ENCODE measurements around the gene CRKL.

CRKL gene

GRCh38 chr22:20986365-20986764 is 69.2 kb downstream of the CRKL start:
- DNase-seq (no peak), ATAC-seq (replicated peaks) (no peak)
- Mint-ChIP-seq H3K4me3 (no peak overlapping the region), H3K36me3 (ENCODE audit: insufficient read depth) (peaks cover 24% of the 10 kb centered on the region), H3K27me3 (no peaks in the 10 kb centered on the region), H3K27ac (peak overlapping the region in 1 of 2 donors; percentile 15), H3K4me1 (ENCODE audit: low read depth in 2 of 2) (peaks cover 22 to 28% of the 10 kb centered on the region in 2 donors), H3K9me3 (no peaks in the 10 kb centered on the region)

GRCh38 chr22:20987375-20987774 is 70.2 kb downstream of the CRKL start:
- Mint-ChIP-seq H3K27ac (no peak overlapping the region), H3K9me3 (no peaks in the 10 kb centered on the region), H3K36me3 (ENCODE audit: insufficient read depth) (peaks cover 21% of the 10 kb centered on the region), H3K27me3 (no peaks in the 10 kb centered on the region), H3K4me3 (no peak overlapping the region), H3K4me1 (ENCODE audit: low read depth in 2 of 2) (peaks cover 19 to 25% of the 10 kb centered on the region in 2 donors)
- DNase-seq (no peak), ATAC-seq (replicated peaks) (no peak)

GRCh38 chr22:20988573-20989322 is 71.5 kb downstream of the CRKL start:
- Mint-ChIP-seq H3K36me3 (ENCODE audit: insufficient read depth) (peaks cover 18% of the 10 kb centered on the region), H3K4me1 (ENCODE audit: low read depth in 2 of 2) (peaks cover 10 to 13% of the 10 kb centered on the region in 2 donors), H3K4me3 (no peak overlapping the region), H3K27ac (peak overlapping the region; percentile 28 to 30), H3K27me3 (no peaks in the 10 kb centered on the region), H3K9me3 (no peaks in the 10 kb centered on the region)
- DNase-seq: no peak
- no peak for ATAC-seq (replicated peaks)

- H3K9me3 Mint-ChIP-seq: no peaks in the 10 kb centered on the region
- peaks cover 7 to 8% of the 10 kb centered on the region in 2 donors for H3K4me1 Mint-ChIP-seq (ENCODE audit: low read depth in 2 of 2)
- DNase-seq (no peak), ATAC-seq (replicated peaks) (no peak)
- H3K27me3 Mint-ChIP-seq: no peaks in the 10 kb centered on the region
- peaks cover 18% of the 10 kb centered on the region for H3K36me3 Mint-ChIP-seq (ENCODE audit: insufficient read depth)
- peak overlapping the region; percentile 28 to 30 for H3K27ac Mint-ChIP-seq
- no peak overlapping the region for H3K4me3 Mint-ChIP-seq
These were observed 72.3 kb downstream of the CRKL start for GRCh38 chr22:20989323-20990138.

- Mint-ChIP-seq H3K27ac (no peak overlapping the region), H3K4me1 (ENCODE audit: low read depth in 2 of 2) (peaks cover 7 to 8% of the 10 kb centered on the region in 2 donors), H3K36me3 (ENCODE audit: insufficient read depth) (peaks cover 21% of the 10 kb centered on the region), H3K9me3 (no peaks in the 10 kb centered on the region), H3K4me3 (no peak overlapping the region), H3K27me3 (no peaks in the 10 kb centered on the region)
- ATAC-seq (replicated peaks) (no peak), DNase-seq (no peak)
These were observed 73.3 kb downstream of the CRKL start for GRCh38 chr22:20990184-20991180.

GRCh38 chr22:20991252-20992055 is 74.2 kb downstream of the CRKL start:
- peaks cover 7 to 8% of the 10 kb centered on the region in 2 donors for H3K4me1 Mint-ChIP-seq (ENCODE audit: low read depth in 2 of 2)
- H3K9me3 Mint-ChIP-seq: no peaks in the 10 kb centered on the region
- no peak overlapping the region for H3K27ac Mint-ChIP-seq
- H3K27me3 Mint-ChIP-seq: no peaks in the 10 kb centered on the region
- H3K4me3 Mint-ChIP-seq: no peak overlapping the region
- no peak for DNase-seq
- ATAC-seq (replicated peaks): no peak
- peaks cover 26% of the 10 kb centered on the region for H3K36me3 Mint-ChIP-seq (ENCODE audit: insufficient read depth)

- DNase-seq (no peak), ATAC-seq (replicated peaks) (no peak)
- Mint-ChIP-seq H3K4me3 (no peak overlapping the region), H3K27ac (no peak overlapping the region), H3K27me3 (no peaks in the 10 kb centered on the region), H3K4me1 (ENCODE audit: low read depth in 2 of 2) (peaks cover 7 to 8% of the 10 kb centered on the region in 2 donors), H3K36me3 (ENCODE audit: insufficient read depth) (peaks cover 24% of the 10 kb centered on the region), H3K9me3 (no peaks in the 10 kb centered on the region)
These were observed 74.8 kb downstream of the CRKL start for GRCh38 chr22:20992056-20992442.

- H3K36me3 Mint-ChIP-seq (ENCODE audit: insufficient read depth): peaks cover 26% of the 10 kb centered on the region
- ATAC-seq (replicated peaks): no peak
- DNase-seq: no peak
- H3K4me3 Mint-ChIP-seq: no peak overlapping the region
- no peaks in the 10 kb centered on the region for H3K9me3 Mint-ChIP-seq
- no peaks in the 10 kb centered on the region for H3K27me3 Mint-ChIP-seq
- no peak overlapping the region for H3K27ac Mint-ChIP-seq
- H3K4me1 Mint-ChIP-seq (ENCODE audit: low read depth in 2 of 2): peaks cover 7 to 8% of the 10 kb centered on the region in 2 donors
These were observed 75.5 kb downstream of the CRKL start for GRCh38 chr22:20992456-20993303.

GRCh38 chr22:20993304-20994127 is 76.3 kb downstream of the CRKL start:
- Mint-ChIP-seq H3K4me3 (no peak overlapping the region), H3K36me3 (ENCODE audit: insufficient read depth) (peaks cover 34% of the 10 kb centered on the region), H3K27ac (no peak overlapping the region), H3K9me3 (no peaks in the 10 kb centered on the region), H3K4me1 (ENCODE audit: low read depth in 2 of 2) (peaks cover 7 to 12% of the 10 kb centered on the region in 2 donors), H3K27me3 (no peaks in the 10 kb centered on the region)
- DNase-seq: no peak
- ATAC-seq (replicated peaks): no peak

- no peaks in the 10 kb centered on the region for H3K27me3 Mint-ChIP-seq
- DNase-seq (no peak), ATAC-seq (replicated peaks) (no peak)
- H3K36me3 Mint-ChIP-seq (ENCODE audit: insufficient read depth): peaks cover 35% of the 10 kb centered on the region
- no peak overlapping the region for H3K4me3 Mint-ChIP-seq
- no peaks in the 10 kb centered on the region for H3K9me3 Mint-ChIP-seq
- H3K27ac Mint-ChIP-seq: peak overlapping the region in 1 of 2 donors; percentile 46
- H3K4me1 Mint-ChIP-seq (ENCODE audit: low read depth in 2 of 2): peaks cover 6 to 10% of the 10 kb centered on the region in 2 donors
These were observed 77.1 kb downstream of the CRKL start for GRCh38 chr22:20994128-20994901.

GRCh38 chr22:20994902-20995241 is 77.7 kb downstream of the CRKL start:
- Mint-ChIP-seq H3K27me3 (no peaks in the 10 kb centered on the region), H3K36me3 (ENCODE audit: insufficient read depth) (peaks cover 41% of the 10 kb centered on the region), H3K9me3 (no peaks in the 10 kb centered on the region), H3K4me3 (no peak overlapping the region), H3K27ac (peak overlapping the region in 1 of 2 donors; percentile 46), H3K4me1 (ENCODE audit: low read depth in 2 of 2) (peaks cover 1 to 4% of the 10 kb centered on the region in 2 donors)
- DNase-seq (no peak), ATAC-seq (replicated peaks) (no peak)
